HG03571 (cell line): ENCODE data around the gene CSPG5.
A peak's percentile ranks its signal among the peaks of the same experiment; 100 is the strongest.

Experiments used
- ATAC-seq: cut with Tn5 transposase; IDR thresholded peaks from one replicate; pipeline ENCODE4 v1.9.1; 2021; ENCODE audit not compliant: unreplicated experiment

The CSPG5 gene

GRCh38 chr3:47542471-47543173 lies 36.0 kb downstream of the CSPG5 start:
- no peak for ATAC-seq

- ATAC-seq, result no peak
These were observed 37.0 kb downstream of the CSPG5 start for GRCh38 chr3:47541583-47542108.

DNA sequence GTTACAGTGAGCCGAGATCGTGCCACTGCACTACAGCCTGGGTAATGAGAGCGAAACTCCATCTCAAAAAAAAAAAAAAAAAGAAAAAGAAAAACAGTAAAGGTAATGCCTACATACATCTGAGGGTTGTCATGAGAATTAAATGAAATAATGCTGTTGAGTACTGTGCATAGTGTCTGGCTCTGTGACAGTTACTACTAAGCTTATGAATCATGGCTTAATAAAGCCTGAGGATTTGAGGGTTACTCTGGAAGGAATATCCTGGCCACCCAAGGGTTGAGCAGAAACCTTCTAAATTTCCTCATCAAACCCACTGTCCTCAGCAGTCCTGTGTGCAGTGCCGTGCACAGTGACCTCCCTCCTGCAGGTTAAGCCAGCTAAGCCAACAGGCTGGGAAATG lies 38.4 kb downstream of the CSPG5 start:
- no peak for ATAC-seq

DNA sequence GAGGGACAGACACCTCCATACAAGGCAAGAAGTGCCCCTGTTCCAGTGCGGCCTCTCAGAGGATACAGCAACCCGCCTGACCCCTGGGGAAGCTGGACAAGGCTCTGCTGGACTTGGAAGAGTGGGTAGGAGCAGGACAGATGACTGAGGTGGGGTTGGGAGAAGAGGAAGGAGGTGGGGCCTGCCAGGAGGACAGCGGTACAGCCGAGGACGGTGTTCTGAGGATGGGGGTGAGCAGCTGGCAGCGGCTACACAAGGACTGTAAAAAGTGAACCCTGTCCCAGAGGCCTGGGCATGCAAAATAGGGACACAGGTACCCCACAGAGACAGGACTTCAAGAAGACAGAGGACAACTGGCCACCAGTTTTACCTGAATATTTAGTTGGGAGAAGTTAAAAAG lies 41.7 kb downstream of the CSPG5 start:
- no peak for ATAC-seq

DNA sequence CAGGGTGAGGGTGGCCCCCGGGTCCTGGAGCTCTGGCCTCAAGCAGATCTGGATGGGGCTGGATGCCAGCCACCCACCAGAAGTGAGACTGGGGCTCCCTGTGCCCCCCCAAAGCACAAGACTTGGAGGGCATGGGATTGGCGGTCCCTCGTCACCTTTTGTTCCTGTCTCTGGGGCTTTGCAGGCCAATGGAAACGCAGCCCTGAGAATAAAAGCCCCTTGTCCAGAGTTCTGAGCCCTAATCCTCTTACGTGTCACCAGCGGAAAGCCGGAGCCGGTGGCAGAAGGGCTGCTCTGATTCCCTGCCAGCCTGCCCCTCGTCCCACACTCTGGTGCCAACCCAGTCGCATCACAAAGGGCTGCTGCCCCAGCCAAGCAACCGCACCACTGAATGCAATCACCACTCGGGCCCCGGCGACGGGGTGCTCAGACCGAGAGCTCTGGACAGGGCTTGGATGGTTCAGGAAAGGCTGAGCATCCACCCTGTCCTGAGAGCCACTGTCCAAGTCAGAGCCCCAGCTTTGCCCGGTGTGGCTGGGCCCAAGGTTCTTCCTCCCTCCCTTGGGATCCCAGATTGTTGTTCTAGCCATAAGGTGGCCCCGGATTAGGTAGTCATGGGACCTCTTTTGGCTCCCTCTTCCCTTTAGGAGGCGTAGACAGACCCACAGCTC lies 42.3 kb downstream of the CSPG5 start:
- ATAC-seq, result no peak

- no peak for ATAC-seq
These were observed 44.6 kb downstream of the CSPG5 start for GRCh38 chr3:47533996-47534454.

DNA sequence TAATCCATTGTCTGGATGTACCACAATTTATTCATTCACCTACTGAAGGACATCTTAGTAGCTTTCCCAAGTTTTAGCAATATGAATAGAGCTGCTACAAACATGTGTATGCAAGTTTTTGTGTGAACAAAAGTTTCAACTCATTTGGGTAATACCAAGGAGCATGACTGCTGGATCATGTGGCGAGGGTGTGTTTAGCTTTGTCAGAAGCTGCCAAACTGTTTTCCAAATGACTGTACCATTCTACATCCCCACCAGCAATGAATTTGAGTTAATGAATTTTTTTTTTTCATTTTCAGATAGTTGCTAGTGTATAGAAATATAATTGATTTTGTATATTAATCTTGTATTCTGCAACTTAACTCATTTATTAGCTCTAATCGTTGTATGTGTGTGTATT lies 45.2 kb downstream of the CSPG5 start:
- no peak for ATAC-seq

GRCh38 chr3:47527952-47528725 lies 50.5 kb downstream of the CSPG5 start:
- ATAC-seq, result no peak

DNA sequence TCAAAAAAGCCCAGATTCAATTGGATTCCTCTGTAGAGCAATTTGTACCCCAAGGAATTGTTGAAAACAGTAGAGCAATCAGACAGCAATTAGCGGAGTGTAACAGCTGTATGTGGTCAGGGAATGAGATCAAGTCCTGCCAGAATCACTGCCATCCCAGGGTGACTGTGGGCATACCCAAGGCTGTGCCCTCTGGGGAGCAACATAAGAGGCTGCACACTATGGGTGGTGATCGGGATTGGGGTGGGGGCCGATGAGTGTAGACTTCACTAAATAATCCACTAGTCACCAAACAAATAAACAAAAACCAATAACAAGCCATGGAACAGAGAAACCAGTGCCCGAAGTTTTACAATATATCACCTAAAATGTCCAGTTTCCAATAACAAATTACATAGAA lies 53.0 kb downstream of the CSPG5 start:
- no peak for ATAC-seq

- ATAC-seq, result no peak
These were observed 55.2 kb downstream of the CSPG5 start for GRCh38 chr3:47523310-47524073.

- peak; percentile 82 for ATAC-seq
These were observed 56.3 kb downstream of the CSPG5 start for GRCh38 chr3:47522082-47522987.

GRCh38 chr3:47520756-47521155 lies 57.9 kb downstream of the CSPG5 start:
- no peak for ATAC-seq

- ATAC-seq, result no peak
These were observed 60.7 kb downstream of the CSPG5 start for GRCh38 chr3:47517937-47518336.

GRCh38 chr3:47515864-47516319 lies 62.8 kb downstream of the CSPG5 start:
- no peak for ATAC-seq

- ATAC-seq, result no peak
These were observed 63.6 kb downstream of the CSPG5 start for GRCh38 chr3:47515100-47515499.

DNA sequence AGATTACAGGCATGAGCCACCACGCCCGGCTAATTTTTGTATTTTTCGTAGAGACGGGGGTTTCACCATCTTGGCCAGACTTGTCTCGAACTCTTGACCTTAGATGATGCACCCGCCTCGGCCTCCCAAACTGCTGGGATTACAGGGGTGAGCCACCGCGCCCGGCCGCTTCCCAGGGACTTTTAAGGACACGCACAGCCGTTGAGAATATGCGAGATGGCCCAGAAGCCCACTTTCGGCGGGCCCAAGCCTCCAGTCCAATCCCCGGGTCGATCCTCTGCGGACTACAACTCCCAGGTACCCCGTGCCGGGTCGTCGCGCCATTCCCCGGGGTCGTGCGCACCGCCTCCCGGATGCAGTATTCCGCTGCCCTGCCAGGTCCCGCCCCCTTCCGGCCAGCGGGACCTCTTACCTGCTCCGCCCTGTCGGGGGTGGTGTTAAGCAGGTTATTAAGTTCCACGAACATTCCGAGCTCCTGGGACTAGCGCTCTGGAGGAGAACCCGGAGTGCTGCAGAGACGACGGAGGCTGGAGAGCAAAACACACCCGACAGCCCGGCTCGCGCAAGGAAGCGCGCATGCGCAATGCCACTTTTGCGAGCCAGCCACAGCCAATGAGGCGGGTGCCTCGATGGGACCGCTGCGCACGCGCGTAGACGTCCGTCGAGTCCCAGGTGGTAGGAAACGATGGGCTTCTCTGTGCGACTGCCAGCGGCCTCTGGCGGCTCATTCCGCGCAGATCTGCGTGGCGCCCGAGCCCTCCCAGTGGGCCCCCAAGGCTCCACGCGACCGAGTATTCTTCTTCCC lies 65.3 kb downstream of the CSPG5 start, which contains the start of gene ELP6:
ELP6 (minus strand) TSS at position 588 of the 805 bp plus-strand sequence; CDS start at position 466, 122 bp downstream.
- peak; percentile 95 for ATAC-seq

DNA sequence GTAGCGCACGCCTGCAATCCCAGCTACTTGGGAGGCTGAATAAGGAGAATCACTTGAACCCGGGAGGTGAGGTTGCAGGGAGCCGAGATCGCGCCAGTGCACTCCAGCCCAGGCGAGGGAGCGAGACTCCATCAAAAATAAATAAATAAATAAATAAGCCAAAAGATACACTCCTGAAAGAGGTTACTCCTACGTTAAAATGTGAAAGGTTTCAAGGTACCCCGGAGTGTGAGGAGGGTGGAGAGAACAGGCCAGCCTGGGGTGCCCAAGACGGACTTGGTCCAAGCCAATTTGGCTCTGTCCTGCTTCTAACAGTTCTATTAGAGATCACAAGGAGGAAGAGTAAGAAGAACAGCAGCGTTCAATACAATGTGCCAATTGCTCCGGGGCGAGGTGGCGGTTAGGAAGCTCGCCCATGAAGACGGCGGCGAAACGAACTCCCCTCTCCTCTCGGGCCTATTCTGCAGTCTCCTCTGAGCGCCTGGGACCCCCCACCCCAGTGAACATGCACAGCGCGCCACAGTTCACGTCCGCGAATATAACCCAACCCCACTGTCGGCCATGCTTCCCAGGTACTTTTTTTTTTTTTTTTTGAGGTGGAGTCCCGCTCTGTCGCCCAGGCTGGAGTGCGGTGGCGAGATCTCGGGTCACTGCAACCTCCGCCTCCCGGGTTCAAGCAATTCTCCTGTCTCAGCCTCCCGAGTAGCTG lies 66.1 kb downstream of the CSPG5 start:
- ATAC-seq, result no peak
